Myocyte (in vitro differentiated cells): Measurements from ENCODE around the gene KDR. TPM values are rescaled to one million over a fixed set of nuclear protein-coding genes. Genes with fewer than 3 reads are reported as not detected.

Experiments used
- DNase-seq: peaks from one replicate; pipeline ENCODE4 v3.0.0-alpha.2; 2012; ENCODE audit warnings: low read depth
- total RNA-seq: library from RNA; depleted of rRNA; stranded (reverse); fragments of >200 nt; gene quantifications from 2 replicates; pipeline ENCODE4 v1.2.3, GENCODE V29; 2014

KDR gene
- total RNA-seq, 1 donor from 2014 or later = 0.51 TPM

GRCh38 chr4:55124322-55125076 is 896 bp downstream of the KDR start:
- DNase-seq = peak; percentile 4

GRCh38 chr4:55123791-55124190 is 1.6 kb downstream of the KDR start:
- no peak for DNase-seq

- no peak for DNase-seq
These were observed 3.2 kb downstream of the KDR start for GRCh38 chr4:55122235-55122634.

DNA sequence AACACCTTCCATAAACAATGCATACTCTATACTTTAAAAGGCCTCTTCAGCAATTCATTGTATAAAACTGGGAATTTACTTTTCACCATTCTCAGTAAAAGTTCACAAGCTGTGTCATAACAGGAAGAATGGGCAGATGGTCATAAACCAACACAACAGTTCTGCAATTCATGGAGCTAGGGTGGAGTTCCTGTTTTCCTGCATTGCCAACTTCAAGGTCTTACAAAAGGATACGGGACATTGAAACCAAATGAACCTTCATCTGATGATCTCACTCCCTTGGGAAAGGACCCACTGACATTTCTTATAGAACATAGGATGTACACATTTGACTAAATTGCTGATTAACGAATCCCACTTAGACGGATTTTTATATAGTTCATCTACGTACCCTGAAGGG is 4.1 kb downstream of the KDR start:
- DNase-seq = no peak

DNA sequence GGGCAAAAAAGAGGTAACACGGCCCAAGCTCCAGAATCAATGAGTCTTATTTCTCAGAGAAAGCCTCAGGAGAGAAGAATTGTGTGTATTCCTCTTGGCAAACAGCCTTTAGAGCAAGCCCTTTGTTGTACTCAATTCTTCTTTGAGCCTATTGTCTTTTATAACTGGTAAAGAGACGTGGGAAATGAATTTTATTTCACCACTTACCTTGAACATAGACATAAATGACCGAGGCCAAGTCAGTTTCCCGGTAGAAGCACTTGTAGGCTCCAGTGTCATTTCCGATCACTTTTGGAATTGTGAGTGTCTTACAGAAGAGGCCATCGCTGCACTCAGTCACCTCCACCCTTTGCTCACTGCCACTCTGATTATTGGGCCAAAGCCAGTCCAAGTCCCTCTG is 7.0 kb downstream of the KDR start:
- no peak for DNase-seq

- no peak for DNase-seq
These were observed 7.9 kb downstream of the KDR start for GRCh38 chr4:55117511-55117910.

DNA sequence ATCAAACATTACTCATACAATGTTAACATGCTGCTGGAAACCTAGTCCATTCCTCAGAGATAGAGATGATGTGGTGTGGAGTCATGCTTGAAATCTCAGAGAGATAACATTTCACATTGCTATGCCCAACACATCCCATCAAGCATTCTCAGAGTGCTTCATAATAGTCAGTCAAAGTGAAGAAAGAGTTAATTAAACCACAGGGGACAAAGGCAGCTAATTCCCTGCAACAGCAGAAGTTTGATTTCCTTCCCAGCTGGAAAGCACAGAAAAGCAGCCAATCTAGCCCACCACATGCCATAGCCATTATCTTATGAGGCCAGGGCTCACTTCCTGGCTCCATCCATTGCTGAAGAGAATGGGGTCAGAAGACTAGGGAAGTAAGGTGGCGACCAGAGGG is 8.9 kb downstream of the KDR start:
- DNase-seq = peak; percentile 11

DNA sequence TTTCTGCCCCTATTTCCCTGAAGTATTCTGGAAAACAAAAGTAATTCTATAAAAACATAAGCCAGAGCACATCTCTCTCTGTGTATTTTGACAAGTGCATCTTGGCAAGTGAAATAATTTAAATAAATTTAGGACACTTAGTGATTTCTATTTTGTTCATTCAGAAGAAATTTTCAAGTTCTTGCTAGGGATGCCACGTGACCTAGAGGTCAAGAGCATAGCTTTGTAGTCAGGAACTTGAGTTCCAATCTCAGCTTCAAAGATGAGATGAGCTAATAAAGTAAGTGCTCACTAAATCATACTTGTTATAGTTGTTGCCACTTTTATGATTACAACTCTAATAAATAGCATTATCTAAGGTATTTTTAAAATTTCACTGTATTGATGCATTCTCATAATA is 13.8 kb downstream of the KDR start:
- no peak for DNase-seq

DNA sequence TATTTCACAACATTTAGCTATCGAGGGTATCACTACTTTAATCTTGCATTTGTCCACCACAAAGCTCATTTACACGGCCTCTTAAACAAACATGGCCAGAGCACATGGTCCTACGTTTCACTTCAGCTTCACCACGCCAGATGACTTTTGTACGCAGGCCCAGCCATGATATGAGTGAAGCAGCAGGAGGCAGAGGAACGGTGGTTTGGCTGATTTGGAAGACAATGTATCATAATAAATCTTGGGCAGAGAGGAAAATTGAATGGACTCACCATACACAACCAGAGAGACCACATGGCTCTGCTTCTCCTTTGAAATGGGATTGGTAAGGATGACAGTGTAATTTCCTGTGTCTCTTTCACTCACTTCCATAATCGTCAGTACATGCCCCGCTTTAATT is 15.3 kb downstream of the KDR start:
- DNase-seq = no peak

DNA sequence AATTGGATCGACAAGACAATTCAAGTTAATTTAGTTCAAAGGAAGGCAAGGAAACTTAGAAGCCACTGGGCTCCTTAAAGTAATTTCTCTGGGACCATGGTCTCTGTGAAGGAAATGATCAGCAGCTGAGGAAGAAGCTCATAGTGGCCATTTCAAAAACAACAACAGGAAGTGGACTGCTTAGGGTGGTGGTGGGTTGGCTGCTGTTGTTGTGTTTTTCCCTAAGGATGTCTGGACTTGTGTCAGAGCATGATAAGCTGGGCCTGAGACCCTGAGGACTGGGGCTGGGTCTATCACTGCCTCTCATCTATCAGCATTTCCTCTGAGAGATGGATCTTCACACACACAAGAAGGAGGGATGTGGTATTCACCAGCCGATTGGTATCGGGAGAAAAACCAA is 18.3 kb downstream of the KDR start:
- no peak for DNase-seq

DNA sequence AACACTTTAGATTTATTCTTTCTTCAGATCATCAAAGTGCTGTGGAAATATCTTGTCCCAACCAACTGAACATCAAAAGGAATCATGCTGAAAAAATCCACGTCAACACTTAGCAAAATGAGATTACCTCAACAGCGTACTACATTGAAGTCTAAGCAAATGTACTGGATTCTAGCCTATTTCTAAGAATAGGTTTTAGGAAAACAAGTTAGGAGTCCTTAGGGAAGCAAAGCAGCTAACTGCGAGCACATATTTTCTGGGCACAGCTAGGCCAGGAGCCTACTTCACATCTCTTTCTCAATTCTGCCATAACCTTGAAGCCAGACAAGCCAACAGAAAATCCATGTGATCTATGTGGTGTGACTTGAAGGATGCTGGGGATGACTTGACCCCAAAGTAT is 22.2 kb downstream of the KDR start:
- DNase-seq = no peak

- DNase-seq = no peak
These were observed 25.6 kb downstream of the KDR start for GRCh38 chr4:55099816-55100215.

- DNase-seq = no peak
These were observed 26.8 kb downstream of the KDR start for GRCh38 chr4:55098456-55099204.

DNA sequence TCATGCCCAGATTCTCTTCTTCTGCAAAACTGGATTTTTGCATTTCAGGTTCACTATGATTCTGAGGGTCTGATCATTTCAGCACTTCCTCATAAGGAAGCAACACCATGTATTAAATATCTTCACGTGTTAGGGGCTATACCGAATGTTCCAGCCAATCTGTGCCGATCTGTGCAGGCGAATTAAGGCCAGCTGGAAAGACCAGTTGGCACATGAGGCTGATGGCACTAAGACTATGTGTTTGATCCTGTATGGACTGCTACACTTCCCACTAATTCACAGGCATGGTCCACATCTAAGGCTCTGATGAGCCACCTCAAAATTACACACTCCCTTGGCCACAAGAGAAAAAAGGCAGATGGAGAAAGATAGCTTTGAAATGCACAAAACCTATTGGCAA is 28.8 kb downstream of the KDR start:
- no peak for DNase-seq

DNA sequence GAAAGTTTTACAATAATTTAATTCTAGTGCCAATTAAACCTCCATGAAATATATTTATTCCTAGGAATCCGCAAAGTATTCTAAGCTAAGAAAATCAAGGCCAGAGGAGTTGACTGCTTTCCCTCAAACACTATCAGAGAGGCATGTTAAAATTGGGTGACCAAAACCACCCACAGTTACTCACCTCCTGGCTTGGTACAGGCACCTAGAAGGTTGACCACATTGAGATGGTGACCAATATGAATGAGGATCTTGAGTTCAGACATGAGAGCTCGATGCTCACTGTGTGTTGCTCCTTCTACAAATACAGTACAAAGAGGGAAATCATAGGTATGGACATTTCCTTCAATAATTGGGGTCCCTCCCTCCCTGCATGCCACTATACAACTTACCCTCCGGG is 29.4 kb downstream of the KDR start:
- DNase-seq = no peak

GRCh38 chr4:55092504-55092903 is 32.9 kb downstream of the KDR start:
- no peak for DNase-seq

- no peak for DNase-seq
These were observed 35.5 kb downstream of the KDR start for GRCh38 chr4:55089916-55090315.

DNA sequence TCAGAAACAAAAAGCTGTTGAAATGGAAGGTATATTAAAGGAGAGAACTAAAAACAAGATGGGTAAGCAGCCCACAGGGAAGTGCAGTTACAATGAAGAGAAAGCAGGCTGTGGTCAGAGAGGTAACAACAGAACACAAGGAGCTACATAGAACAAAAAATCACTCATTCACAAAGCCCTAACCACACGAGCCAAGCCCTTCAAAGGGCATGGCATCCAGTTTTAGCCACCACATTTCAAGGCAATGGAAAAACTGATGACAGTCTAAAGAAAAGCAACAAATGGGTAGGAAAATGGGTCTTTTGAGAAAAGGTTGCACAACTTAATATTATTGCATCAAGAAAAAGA is 37.5 kb downstream of the KDR start:
- DNase-seq = peak; percentile 28

DNA sequence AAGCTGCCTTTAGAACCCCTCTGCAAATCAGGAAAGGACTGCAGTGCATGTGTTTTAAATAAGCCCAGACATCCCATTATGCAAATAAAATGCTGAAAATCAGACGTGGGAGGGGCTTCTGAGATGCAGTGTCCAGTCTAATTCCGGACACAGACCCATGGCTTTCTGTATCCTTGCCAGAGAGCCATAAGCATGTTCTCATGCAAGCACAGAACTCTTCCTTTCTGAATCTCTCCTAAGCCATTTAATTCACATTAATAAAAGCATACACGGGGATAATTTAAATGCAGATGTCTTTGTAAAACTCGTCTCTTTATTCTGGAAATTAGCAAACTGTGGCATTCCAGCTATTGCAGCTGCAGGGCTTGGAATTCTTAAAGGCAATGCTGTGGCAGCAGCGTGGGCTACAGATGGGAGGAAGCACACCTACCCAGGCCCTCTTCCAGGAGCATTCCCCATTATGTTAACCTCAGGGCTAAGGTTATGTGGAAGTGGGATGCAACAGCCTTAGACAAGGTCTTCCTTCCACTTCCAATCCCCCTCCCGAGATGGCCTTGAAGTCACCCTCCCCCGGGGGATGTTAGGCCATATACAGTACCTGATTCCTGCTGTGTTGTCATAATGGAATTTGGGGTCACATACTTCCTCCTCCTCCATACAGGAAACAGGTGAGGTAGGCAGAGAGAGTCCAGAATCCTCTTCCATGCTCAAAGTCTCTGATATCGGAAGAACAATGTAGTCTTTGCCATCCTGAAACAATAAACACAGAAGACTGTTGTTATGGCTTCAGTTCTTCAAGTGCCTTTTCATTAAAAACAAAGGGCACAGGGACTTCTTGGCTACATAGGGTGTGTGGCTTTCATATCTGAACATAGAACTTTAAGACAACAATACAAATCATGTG is 38.1 kb downstream of the KDR start:
- no peak for DNase-seq

DNA sequence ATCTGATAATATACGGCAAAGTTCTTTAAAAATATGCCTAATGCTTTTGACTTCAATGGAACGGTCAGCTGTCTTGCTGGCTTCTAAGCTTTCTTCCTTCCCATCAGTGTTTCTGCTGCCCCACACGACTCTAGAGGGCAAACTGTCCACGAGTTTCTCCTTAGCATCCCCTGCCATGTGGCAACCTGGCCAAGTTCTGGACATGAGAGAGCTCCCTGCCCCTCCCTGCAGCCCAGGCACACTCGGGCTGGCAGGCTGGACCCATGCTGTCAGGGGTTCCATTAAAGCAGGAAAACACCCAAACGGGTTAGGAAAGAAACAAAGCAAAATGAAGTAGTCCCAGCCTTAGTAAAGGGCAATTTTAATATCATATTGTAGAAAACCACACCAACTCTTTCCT is 38.8 kb downstream of the KDR start:
- DNase-seq = no peak

- DNase-seq = no peak
These were observed 41.7 kb downstream of the KDR start for GRCh38 chr4:55083735-55084134.

DNA sequence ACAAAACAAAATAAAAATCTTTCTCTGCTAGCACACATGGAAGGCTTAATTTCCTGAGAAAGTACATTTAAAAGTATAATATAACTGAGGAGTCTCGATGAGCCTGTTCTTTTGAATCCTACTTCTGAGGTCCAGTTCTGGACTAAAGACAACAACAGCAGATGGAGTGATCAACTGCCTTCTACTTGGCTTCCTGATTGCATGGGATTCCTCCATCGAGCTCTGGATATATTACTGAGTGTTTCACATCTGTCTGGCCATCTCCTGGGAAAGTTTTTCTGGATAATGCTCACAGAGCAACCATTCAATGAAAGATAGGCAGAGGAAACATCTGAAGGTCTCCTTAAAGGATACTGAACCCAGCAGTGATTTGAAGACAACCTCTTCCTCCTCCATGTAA is 42.6 kb downstream of the KDR start:
- no peak for DNase-seq
